BE2C (cell line): Measurements from ENCODE around the gene DBNDD1.
"Not testable (repeated sequence)": the region's sequence is repeated elsewhere in the genome, so short reads cannot be mapped to it uniquely, and the experiment has no call there.

ENCODE experiments used
- DNase-seq: peaks from one replicate; pipeline ENCODE4 v3.0.0-alpha.2; 2020
- H3K27me3 ChIP-seq: fragments of 250-450 bp; sonication (Bioruptor Pico); 2 replicates; pipeline ENCODE4 v1.5.1; 2020; ENCODE audit warnings: mild to moderate bottlenecking
- H3K36me3 ChIP-seq: fragments of 250-450 bp; sonication (Bioruptor Pico); 2 replicates; pipeline ENCODE4 v1.5.1; 2020; ENCODE audit warnings: mild to moderate bottlenecking
- H3K4me1 ChIP-seq: fragments of 250-450 bp; sonication (Bioruptor Pico); 2 replicates; pipeline ENCODE4 v1.5.1; 2020
- H3K4me3 ChIP-seq: 2 replicates; pipeline ENCODE4 v1.5.1; 2011; ENCODE audit warnings: low read depth, low read length
- H3K9me3 ChIP-seq: fragments of 250-450 bp; sonication (Bioruptor Pico); 2 replicates; pipeline ENCODE4 v1.5.1; 2020
- TF ChIP-seq, protein P1 (sequence below): IDR thresholded peaks from 2 replicates; pipeline ENCODE4 v1.5.1; 2012; ENCODE audit warnings: mild to moderate bottlenecking, low read depth, low read length

The DBNDD1 gene

DNA sequence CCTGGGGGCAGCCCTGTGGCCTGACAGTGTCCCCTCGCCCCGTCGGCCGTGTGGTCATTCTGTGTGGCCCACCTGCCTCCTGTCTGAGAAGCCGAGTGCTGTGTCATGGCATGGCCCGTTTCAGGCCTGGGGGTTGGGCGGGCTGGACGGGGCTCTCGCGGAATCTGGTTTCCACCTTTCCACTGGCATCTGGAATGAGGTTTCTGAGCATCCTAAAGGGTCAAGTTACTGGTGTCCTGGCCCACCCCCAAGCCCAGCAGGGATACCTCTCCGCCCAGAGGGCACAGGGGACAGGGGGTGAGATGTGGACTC, 7.8 kb downstream of the DBNDD1 start:
- TF ChIP-seq, protein P1, sequence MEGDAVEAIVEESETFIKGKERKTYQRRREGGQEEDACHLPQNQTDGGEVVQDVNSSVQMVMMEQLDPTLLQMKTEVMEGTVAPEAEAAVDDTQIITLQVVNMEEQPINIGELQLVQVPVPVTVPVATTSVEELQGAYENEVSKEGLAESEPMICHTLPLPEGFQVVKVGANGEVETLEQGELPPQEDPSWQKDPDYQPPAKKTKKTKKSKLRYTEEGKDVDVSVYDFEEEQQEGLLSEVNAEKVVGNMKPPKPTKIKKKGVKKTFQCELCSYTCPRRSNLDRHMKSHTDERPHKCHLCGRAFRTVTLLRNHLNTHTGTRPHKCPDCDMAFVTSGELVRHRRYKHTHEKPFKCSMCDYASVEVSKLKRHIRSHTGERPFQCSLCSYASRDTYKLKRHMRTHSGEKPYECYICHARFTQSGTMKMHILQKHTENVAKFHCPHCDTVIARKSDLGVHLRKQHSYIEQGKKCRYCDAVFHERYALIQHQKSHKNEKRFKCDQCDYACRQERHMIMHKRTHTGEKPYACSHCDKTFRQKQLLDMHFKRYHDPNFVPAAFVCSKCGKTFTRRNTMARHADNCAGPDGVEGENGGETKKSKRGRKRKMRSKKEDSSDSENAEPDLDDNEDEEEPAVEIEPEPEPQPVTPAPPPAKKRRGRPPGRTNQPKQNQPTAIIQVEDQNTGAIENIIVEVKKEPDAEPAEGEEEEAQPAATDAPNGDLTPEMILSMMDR, result no peak
- Histone ChIP-seq H3K27me3 (no peaks in the 10 kb centered on the region), H3K4me3 (no peak overlapping the region), H3K9me3 (no peaks in the 10 kb centered on the region; the same call in 1 of the 2 replicates), H3K36me3 (peaks cover 4% of the 10 kb centered on the region; the same call in 1 of the 2 replicates), H3K4me1 (peaks cover 10% of the 10 kb centered on the region)
- no peak for DNase-seq

DNA sequence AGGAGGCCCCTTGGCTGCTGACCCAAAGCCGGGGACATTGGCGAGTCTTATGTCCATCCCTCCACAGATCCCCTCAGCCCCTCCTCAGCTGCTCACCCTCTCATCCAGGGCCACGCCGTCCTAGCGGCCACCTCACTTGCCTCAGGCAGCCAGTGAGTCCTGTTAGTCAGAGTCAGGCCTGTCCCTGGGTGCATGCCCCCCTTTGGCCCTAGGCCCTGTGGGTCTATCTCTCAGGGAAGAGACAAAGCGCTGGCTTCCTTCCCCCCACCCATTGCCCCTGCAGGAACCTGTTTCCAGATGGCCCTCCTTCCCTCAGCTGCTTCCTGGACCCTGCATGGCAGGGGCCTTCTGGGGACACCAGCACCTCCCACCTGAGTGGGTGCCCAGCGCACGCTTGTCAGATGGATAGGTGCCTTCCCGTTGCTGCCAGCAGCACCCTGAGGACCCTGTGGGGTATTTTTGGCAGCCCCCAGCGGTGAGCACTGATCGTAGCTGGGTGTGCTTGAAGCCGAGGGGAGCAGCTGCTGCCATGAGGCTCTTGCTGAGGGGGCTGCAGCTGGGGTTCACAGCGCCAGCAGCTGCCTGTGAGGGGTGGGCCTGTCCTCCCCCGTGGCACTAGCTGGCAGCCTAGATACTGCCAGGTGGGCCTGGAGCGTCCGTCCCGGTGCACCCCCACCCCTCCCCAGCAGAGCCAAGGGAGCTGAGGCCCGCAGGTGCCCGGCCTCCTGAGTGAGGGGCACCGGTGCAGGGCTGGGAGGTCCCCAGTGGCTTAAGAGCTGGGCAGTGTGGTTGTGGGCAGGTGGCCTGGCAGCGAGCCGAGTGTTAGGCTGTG, 8.4 kb downstream of the DBNDD1 start:
- DNase-seq, result peak; percentile 66
- Histone ChIP-seq H3K9me3 (no peaks in the 10 kb centered on the region; the same call in 1 of the 2 replicates), H3K36me3 (peaks cover 6% of the 10 kb centered on the region; the same call in 1 of the 2 replicates), H3K27me3 (no peaks in the 10 kb centered on the region), H3K4me3 (no peak overlapping the region), H3K4me1 (peaks cover 10% of the 10 kb centered on the region)
- TF ChIP-seq, protein P1, result no peak

- peaks cover 10% of the 10 kb centered on the region for H3K4me1 ChIP-seq
- TF ChIP-seq, protein P1, result no peak
- no peaks in the 10 kb centered on the region for H3K27me3 ChIP-seq
- DNase-seq, result no peak
- H3K36me3 ChIP-seq, result peaks cover 7% of the 10 kb centered on the region; the same call in 1 of the 2 replicates
- H3K4me3 ChIP-seq, result no peak overlapping the region
- H3K9me3 ChIP-seq, result no peaks in the 10 kb centered on the region
These were observed 9.9 kb downstream of the DBNDD1 start for GRCh38 chr16:90009172-90009899.

DNA sequence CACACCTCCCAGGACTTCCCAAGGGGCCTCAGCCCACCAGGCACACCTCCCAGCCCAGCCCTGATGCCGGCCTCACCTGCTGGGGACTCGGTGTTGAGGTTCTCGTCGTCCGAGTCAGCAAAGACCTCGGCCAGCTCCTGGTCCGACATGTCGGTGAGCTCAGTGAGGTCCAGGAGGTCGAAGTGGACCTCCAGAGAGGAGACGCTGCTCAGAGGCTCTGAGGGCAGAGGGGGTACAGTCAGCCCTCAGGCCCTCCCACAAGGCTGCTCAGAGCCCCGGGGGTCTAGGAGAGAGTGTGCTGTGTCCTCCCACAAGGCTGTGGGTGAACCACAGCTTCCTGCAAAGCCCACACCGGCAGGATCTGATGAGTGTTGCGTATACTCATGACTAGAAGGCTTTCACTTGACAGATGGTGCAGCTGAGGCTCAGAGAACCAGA, 10.5 kb downstream of the DBNDD1 start:
- TF ChIP-seq, protein P1, result no peak
- H3K4me1 ChIP-seq, result peaks cover 10% of the 10 kb centered on the region
- no peak for DNase-seq
- no peaks in the 10 kb centered on the region for H3K9me3 ChIP-seq
- H3K27me3 ChIP-seq, result no peaks in the 10 kb centered on the region
- H3K4me3 ChIP-seq, result no peak overlapping the region
- H3K36me3 ChIP-seq, result peaks cover 7% of the 10 kb centered on the region; the same call in 1 of the 2 replicates

- H3K4me1 ChIP-seq, DNase-seq, H3K27me3 ChIP-seq, H3K4me3 ChIP-seq, H3K9me3 ChIP-seq, H3K36me3 ChIP-seq: not testable (repeated sequence)
These were observed 11.5 kb downstream of the DBNDD1 start for GRCh38 chr16:90007635-90008234.

- no peak for DNase-seq
- Histone ChIP-seq H3K9me3 (no peaks in the 10 kb centered on the region), H3K27me3 (no peaks in the 10 kb centered on the region), H3K36me3 (peaks cover 7% of the 10 kb centered on the region; the same call in 1 of the 2 replicates), H3K4me1 (peaks cover 10% of the 10 kb centered on the region), H3K4me3 (no peak overlapping the region)
- TF ChIP-seq, protein P1, result no peak
These were observed 12.2 kb downstream of the DBNDD1 start for GRCh38 chr16:90007015-90007414.
